ENCODE data around the gene PACRG.

DNA sequence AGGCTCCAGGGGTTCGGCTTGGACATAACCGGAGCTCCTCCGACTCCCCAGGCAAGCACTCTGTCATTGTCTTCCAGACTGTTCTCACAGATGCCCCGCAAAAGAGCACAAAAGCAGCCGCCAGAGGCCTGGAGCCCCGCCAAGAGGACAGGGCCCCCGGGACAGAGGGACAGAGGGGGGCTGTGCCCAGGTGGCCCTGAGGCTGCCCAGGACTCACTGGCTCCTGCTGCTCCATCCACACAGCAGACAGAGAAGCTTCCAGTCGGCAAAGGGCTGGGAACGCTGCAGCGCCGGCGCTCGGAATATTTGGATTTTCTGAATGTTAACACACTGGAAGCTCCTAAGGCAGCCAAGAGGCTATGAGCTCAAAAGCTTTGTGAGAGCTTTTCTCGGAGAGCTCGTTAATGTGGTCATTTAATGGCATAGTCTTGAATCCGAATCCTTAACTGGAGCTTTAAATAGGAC lies 618.8 kb downstream of the PACRG start:
- TF ChIP-seq, protein P1, sequence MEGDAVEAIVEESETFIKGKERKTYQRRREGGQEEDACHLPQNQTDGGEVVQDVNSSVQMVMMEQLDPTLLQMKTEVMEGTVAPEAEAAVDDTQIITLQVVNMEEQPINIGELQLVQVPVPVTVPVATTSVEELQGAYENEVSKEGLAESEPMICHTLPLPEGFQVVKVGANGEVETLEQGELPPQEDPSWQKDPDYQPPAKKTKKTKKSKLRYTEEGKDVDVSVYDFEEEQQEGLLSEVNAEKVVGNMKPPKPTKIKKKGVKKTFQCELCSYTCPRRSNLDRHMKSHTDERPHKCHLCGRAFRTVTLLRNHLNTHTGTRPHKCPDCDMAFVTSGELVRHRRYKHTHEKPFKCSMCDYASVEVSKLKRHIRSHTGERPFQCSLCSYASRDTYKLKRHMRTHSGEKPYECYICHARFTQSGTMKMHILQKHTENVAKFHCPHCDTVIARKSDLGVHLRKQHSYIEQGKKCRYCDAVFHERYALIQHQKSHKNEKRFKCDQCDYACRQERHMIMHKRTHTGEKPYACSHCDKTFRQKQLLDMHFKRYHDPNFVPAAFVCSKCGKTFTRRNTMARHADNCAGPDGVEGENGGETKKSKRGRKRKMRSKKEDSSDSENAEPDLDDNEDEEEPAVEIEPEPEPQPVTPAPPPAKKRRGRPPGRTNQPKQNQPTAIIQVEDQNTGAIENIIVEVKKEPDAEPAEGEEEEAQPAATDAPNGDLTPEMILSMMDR (CRISPR knock-in tag; IDR thresholded peaks at IDR 0.05) = no peak
- TF ChIP-seq BCL6 (CRISPR knock-in tag; IDR thresholded peaks at IDR 0.05) = no peak
- TF ChIP-seq CERS6 (CRISPR knock-in tag; IDR thresholded peaks at IDR 0.05) = no peak
- no peak for TF ChIP-seq SIN3B (IDR thresholded peaks at IDR 0.05; ENCODE audit: low read length)
- TF ChIP-seq NRL (CRISPR knock-in tag; IDR thresholded peaks at IDR 0.05; ENCODE audit: borderline replicate concordance) = no peak
- TF ChIP-seq ZBED4 (CRISPR knock-in tag; IDR thresholded peaks at IDR 0.05; ENCODE audit: borderline replicate concordance) = no peak
- no peak for TF ChIP-seq DNMT1 (CRISPR knock-in tag; IDR thresholded peaks at IDR 0.05)
- TF ChIP-seq FOSL2 (CRISPR knock-in tag; IDR thresholded peaks at IDR 0.05) = no peak
